NCI-H1105 treated with DMSO at 0.1 percent for 48 hours (cell line): ENCODE measurements around the gene DOCK2.
"Not testable (repeated sequence)": the region's sequence is repeated elsewhere in the genome, so short reads cannot be mapped to it uniquely, and the experiment has no call there.

Experiments used
- DNase-seq: peaks from one replicate; lab custom pipeline; 2025; lab: John Stamatoyannopoulos, UW

Gene DOCK2

DNA sequence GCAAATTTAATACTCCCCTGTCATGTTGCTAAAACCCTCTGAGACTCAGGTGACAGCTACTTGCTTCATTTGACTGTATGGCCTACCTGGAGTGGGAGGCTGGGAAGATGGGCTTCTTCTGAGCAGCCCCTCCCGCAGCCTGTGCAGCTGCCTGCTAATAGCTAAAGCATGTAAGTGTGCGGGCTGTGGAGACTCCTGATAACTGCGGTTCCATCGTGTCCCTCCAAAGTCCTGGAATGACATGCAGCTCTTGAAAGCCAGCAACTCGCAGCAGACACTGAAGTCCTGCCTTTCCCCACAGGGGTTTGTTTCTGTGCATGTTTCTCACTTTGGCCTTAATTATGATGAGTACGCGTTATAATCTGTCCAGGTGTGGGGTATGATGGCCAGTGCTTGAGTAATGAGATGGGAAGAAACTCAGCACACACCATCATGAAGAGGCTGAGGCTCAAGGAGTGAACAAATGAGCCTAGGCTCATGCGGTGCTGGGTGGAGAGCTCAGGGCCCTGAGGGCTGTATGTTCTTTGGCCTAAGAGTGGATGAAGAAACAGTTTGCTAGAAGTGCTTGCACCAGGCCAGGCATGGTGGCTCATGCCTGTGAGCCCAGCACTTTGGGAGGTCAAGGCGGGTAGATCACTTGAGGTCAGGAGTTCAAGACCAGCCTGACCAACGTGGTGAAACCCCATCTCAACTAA, 119.1 kb downstream of the DOCK2 start:
- DNase-seq = no peak

DNA sequence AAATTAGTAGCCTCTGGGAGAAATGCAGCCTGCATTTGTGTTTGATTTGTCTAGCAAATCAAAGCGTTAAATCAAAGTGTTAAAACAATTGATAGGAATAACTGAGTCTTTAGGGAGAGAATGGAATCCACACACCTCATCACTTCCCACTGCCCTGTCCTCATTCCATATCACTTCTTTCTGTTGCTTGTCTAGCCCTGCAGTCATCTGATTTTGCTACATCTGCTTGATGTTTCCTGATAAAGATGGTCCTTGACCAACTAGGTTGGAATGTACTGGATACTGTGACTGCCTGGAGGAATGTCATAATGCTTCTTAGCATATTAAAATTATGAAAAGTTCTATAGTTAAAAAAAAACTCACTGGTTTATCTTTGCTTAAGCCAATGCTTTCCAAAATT, 119.9 kb downstream of the DOCK2 start:
- no peak for DNase-seq

DNA sequence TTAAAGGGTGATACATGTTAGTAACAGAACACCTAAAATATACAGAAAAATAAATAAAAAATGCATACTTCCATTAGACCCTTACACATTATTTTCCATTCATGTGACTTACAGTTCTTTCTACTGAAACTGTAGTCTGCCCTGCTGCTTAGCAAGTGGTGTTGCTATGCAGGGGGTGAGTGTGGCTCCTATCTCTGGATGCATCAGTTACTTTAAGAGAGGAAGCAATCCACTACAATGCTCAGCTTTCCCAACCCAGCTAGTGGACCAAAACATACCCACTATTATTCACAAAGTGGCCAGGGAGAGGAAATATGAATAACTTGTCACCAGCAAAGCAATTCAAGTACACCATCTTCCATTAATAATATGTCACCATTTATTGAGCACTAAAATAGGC, 121.8 kb downstream of the DOCK2 start:
- no peak for DNase-seq

DNA sequence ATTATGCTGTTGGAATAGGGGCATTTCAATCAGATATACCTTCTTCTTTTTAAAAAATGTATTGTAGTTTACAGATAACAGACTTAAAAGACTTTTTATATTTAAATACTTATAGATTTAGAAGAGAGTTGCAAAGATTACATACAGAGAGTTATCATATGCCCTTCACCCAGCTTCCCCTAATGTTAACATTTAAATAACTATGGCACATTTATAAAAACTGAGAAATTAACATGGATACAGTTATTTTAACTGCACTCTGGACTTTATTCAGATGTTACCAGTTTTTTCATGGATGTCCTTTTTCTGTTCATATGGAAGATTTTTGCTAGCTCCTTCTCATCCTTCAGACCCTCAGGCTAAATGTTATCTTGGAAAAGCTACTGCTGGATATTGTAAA, 123.2 kb downstream of the DOCK2 start:
- no peak for DNase-seq

DNA sequence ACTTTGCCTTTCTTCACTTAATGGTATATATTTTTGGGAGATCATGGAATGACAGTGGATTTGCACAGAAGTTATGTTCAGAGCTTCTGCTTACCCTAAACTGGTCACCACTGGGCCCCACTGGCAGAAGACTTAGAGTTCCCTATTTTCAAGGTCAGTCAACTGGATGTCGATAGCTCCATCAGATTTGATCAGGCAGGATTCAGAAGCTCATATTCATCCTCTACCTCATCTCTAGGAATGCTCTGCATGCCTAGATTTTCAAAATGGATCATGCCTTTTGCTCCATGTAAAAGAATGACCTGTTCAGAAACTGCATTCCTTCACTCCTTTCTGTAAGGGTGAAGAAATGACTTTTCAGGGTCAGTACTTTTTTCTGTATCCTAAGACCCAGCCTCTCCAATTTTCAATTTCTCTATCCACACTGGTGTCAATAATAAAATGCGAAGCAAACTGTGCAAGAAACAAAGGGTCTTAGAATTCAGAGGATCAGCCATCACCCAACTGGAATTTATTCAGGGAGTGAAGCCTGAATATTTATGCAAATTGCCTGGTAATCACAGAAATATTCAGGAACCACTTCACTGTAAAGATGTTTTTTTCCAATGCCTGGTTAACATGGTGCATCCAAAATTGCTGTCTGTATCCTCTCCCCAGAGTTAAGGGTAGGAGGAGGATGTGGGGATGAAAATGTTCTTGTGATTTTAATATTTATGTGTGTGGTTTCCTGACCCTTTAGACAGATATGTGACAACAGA, 125.4 kb downstream of the DOCK2 start:
- DNase-seq = no peak

DNA sequence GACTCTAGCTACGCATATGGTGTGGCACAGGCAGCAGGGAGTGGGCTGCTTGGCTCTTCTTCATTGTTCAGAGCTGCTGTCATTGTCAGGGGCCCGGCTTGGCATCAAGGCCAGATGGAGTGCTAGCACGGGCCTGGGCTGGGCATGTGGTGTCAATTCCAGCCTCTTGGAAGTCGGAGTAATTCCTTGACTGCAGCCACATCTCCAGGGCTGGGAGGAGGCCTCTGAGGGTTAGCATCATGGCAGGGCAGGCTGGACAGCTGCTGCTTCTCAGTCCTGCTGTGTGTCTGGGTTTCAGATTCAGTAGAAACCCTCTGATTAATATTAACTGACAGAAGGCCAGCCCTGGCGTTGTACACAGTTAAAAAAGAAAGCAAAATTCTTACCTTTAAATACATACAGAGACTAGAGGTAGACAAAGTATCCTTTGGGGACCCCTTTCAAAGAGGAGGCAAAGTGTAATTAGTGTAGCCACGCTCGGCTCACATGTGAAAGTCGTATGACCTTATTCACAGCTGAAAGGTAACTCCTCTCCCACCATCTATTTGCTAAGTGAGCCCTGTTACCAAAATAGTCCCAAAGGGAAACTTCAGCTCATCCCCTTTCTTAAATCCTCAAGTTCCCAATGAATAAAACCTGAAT, 126.4 kb downstream of the DOCK2 start:
- no peak for DNase-seq

DNA sequence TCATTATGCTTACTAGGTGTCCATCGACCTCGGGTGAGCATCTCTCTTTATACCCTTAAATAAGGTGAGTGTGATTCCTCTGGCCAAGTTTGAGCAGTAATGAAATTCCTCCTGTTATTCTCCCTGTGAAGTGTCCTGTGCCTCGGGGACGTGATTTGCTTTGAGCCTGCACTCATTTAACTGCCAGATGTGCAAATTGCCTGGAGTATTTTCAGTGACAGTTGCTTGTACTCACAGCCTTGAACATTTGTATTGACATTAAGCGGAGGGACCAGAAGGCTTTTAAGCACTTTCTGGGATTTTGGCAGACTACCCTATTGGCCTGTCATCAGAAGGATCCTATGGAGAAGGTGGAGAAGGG, 126.9 kb downstream of the DOCK2 start:
- no peak for DNase-seq

DNA sequence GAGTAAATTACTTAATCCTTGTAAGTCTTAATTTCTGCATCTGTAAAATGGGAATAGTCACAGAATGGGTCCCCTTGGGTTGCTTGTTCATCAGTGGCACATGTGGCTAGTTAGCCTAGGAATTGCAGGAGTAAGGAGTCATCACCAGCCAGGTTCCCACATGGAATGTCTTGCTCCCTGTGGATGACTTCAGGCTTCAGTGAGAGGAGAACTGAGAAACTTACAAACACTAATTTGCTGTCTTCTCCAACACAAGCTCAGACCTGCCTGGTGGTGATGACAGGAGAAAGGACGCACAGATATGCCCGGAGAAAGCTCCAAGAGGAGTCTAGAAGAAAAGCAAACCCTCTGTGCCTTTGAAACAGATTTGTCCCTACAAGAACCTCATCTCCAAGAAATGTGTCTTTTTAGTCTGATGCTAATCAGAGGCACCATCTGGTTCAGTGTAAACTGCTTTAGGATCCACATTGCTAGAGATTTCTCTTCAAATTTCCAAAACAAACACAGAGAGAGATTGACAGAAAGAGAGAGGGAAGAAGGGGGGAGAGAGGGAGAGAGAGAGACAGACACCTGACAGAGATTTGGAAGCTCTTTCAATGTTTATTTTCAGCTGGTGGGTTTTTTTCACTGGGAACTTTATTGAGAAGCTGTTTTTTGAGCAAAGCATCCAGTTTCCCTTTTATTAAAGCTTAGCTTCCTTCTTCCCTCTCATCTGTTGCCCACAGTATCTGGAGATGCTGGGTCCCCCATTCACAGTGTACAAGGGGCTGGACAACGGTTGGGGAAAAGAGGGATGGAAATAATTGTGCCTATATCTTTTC, 128.3 kb downstream of the DOCK2 start:
- no peak for DNase-seq

DNA sequence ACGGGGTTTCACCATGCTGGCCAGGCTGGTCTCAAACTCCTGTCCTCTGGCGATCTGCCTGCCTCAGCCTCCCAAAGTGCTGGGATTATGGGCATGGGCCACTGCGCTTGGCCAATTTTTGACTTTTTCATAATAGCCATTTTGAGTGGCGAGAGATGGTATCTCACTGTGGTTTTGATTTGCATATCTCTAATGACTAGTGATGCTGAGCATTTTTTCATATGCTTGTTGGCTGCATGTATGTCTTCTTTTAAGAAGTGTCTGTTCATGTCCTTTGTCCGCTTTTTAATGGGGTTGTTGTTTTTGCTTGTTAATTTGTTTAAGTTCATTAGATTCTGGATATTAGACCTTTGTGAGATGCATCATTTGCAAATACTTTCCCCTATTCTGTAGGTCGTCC, 129.9 kb downstream of the DOCK2 start:
- not testable (repeated sequence) for DNase-seq

DNA sequence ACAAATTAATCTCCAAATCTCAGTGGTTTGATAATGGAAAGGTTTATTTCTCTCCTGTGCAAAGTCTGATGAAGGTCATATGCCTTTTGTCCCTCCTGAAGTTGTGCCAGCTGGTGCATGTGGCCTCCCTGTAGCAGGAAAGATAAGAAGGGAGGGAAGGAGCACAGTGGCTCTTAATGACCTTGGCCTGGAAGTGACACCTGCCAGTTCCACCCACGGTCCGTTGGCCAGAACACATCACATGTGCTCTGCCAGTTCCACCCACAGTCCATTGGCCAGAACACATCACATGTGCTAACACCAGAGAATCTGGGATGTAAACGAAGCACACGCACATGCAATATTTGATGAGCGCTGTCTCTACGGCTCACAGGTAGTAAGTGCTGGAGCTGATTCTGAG, 130.9 kb downstream of the DOCK2 start:
- no peak for DNase-seq

DNA sequence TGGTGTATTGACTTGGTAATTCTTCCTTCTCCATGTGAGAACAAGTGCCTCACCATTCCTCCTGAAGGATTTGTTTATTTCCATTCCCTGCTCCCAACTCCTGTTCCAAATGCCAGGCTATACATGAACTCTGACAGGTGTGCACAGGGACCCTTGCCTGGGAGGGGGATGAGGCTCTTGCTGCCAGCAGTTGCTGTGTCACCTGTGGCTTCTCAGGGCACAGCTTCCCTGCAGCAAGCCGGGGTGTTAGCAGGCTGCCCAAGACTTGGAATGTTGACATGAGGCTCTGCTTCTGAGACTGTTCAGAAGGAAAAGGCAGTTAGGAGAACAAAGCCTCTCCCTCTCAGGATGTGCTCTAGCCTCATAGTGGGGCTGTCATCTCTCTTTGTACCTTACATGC, 131.3 kb downstream of the DOCK2 start:
- no peak for DNase-seq

DNA sequence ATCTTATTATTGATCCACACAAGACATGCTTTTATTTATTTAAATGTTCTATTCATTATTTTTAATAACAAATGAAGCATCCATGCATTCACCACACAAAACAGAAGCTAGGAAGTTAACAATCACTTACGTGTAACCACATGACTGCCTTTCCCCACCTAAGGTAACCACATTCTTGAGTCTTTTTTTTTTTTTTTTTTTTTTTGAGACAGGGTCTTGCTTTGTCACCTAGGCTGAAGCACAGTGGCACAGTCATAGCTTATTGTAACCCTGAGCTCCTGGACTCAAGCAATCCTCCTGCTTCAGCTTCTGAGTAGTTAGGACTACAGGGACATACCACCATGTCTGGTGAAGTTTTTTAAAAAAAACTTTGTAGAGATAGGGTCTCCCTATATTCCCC, 133.0 kb downstream of the DOCK2 start:
- no peak for DNase-seq

DNA sequence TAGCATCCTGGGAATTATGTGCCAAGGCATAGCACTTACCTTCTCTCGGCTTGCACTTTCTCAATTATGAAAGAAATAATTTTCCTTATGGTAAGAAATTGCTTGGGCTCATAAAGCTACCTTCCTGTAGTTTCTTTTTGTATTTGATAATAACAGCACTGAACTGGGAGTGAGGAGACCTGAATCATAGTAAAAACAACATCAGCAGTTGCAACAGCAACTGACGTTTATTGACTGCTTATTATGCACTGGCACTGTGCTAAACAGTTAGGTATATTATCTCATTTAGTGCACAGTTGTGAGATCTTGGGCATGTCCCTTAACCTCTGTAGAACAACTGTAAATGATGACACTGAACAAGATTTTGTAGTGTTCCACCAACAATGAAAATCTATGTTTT, 135.2 kb downstream of the DOCK2 start:
- DNase-seq = no peak

DNA sequence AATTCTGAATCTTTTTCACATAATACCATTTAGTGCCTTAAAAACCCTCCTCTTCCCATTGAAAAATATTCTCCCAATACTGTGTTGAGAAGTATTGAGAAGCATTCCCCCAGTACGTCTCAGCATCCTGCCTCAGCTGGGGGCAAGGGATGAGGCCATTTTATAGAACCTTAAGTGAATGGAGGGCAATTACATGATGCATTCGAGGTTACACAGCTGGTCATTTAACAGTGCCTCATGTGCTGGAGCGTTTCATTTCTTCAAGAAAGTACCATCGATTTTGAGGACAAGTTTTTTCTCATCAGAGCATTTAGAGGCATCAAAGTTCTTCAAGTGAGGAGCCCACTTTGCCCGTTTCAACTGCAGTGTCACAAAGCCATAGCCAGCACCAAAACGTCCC, 135.6 kb downstream of the DOCK2 start:
- no peak for DNase-seq

DNA sequence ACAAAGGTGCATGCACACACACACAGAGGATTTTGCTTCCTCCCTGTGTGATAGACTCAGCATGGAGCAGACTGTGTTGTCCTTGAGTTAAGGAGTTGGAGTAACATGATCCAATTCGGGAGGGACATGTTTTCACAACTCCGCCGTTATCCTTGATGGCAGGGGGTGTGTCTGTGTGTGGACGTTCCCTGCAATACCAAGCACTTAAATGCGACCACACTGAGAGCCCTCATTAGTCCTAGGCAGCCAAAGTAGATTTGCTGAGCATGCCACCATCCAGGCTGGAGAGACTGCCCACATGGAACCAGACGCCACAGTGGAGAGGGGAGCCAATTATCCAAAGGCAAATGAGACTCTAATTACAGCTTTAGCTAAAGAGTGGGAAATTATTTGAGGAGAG, 140.1 kb downstream of the DOCK2 start:
- DNase-seq = peak; percentile 74

DNA sequence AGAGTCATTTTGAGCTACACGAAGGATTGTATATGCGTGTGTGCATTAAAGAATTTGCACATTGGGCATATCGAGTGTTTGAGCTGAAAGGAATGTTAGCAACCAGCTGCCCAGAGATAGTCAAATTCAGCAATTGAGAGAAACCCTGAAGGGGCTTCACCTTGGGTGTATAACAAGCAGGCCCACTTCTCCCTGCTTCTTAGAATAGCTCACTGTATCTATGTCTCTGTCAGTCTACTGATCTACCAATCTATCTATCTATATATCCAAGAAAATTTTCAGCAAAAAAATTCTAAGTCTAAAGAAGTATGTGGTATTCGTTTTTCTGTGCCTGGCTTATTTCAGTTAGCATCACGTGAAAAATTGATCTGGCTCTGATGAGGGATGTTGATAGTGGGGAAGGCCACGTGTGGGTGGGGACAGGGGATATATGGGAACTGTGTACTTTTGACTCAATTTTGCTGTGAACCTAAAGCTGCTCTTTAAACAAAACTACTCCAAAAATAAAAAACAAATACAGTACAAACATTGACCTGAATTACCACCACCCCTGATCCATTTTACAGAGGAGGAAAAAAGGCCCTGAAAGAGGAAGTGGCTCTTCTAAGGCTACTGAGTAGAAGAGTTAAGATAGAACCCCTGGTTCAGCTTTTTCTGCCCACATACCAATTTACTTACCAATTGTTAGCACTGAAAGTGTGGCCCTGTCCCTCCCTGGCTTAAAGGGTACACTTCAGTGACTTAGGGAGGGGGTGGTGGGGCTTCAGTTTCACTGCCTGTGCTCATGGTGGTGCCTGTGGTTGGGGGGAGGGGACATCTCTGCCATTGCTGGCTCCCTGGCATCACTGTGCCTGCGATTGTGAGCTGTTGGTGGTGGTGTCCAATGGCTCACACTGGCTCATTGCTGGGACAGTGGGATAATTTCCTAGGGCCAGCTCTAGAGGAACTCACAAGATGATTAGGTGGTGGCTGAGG, 141.8 kb downstream of the DOCK2 start:
- no peak for DNase-seq

DNA sequence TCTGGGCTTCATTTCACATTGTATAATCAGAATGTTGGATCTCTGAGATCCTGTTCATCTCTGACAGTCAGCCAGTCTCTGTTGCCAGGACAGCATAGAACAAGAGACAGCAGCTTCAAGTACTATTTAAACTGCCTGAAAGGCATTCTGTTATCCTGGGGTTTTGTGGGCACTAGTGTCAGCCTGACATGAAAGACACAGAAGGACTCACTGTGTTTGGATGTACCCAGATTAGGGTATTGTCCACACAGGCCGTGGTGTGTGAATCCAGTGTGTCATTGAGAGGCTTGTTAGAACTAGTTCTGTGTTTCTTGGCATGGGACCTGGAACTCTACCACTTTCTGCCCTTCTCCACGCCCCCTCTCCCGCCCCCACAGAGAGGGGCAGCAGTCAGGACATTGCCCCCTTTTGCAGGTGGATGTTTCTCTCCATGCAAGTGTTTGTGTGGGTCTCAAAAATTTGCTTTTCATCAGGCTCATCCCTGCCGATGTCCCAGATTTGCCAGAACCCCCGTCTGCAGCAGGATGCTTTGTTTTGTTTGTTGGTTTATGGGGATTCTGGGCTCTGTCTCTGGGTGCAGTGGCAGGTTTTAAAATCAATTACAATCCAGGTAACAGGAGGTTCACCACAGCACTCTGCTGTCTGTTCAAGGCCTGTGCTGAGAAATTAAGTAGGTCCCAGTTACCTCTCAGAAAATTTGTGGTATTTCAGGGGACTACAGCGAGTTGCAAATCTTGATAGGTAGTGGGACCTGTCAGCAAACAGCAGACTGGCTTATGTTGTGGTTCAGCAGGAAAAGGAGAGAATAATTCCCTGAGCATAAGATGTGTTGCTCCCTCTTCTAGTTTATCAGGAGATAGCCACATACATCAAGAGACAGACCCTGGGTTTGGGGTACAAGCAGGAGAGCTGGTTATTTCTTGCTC, 144.6 kb downstream of the DOCK2 start:
- no peak for DNase-seq

DNA sequence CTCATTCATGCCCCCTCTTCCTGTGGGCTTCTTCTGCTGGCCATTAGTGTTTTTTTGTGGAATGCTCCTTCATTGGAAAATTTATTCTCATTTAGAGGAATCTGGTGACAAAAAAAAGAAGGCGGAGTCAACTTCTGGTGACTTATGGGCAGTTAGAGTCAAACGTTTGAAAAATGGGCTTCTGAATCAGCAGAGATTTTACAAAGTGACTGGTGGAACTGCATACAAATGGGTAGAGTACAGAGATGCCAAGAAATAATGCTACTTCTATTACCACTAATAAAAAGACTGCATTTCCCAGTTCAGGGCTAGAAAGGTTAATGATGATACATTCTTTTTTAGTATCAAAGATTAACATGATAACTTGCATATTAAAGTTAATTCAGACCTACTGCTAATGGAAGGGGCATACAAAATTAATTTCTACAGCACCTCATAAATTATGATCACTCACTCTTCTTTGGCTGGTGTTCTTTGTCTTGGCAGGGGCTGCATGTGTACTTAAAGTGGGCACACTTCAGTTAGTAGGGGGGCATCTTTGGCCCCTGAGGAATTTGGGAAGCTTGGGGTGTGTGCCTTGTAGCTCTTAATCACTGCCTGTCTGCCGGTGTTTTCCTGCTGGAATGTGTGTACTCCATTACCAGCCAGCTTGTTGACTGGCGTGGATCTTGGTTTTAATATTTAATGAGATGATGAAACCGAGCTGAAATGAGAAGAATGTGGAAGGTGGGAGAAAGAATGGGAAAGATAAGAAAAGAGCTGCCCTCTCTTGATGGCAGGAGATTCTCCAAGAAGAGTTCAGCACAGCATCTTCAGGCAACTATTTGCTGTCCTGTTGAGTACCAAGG, 148.9 kb downstream of the DOCK2 start:
- no peak for DNase-seq

DNA sequence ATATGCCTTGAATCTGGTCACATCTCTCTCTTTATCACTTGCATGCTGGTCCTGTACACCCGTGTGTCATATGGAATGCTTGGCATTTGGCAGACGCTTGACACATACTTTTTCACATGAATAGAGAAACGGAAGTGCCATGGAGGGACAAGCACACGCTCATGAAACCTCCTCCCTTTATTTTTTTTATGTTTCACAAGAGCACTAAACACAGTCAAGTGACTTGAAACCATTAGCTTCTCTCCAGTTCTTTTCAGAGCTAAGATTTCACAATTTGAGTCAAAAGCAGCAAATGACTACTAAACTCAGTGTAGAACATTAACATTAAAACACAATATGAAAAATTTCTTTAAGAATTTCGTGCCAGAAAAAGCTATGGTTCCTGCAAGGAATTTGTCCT, 151.1 kb downstream of the DOCK2 start:
- DNase-seq = no peak
